ENCODE measurements around the gene LRRFIP1.

DNA sequence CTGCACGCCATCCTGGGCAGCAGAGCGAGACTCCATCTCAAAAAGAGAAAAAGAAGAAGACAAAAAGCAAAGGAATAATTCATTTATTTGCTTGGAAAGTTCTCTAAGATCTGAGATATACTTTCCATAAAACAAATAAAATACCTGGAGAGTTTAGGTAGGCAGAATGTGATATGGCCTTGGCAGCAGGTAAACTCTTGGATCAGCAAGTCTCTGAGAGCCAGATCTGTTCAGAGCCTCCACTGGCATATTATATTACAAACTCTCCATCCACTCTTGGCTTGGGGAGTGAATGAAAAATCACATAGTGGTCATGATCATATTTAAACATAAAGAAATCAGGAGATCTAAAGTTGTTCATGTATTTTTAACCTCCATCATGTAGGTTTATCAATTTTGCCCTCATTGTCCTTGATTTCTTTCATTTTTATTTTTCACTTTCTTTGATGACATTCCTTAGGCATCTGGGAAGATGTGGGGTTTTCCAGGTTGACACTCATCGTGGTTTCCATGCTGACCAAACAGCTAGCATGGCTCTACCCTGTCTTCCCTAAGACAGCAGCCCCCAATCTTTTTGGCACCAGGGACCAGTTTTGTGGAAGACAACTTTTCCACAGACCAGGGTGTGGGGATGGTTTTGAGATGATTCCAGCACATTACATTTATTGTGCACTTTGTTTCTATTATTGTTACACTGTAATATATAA is 10.2 kb downstream of the LRRFIP1 start:
- no peak for TF ChIP-seq POLR2A (IDR thresholded peaks at IDR 0.05; ENCODE audit: low read length)
- TF ChIP-seq GATA1 (IDR thresholded peaks at IDR 0.05; ENCODE audit: low read depth, low read length): no peak
